Tibial nerve (tissue), 4 donors: ENCODE measurements around the gene TMEM92. TPM values are rescaled to one million over a fixed set of nuclear protein-coding genes. Genes with fewer than 3 reads are reported as not detected.

Experiments
- DNase-seq, 2 donors: peaks; one replicate each; pipeline ENCODE4 v3.0.0-alpha.2; 2019; ENCODE audit warnings: low spot score in 2 of 2
- H3K27ac ChIP-seq, 4 donors: fragments of 200-600 bp; sonication (generic) in 3 of 4; one replicate each; pipeline ENCODE4 v1.5.1; 2017 to 2019; ENCODE audit warnings: mild to moderate bottlenecking in 1 of 4
- H3K27me3 ChIP-seq, 2 donors: fragments of 200-600 bp; sonication (generic) in 1 of 2; one replicate each; pipeline versions ENCODE4 v1.5.1 to v1.6.0; 2017 to 2019
- H3K36me3 ChIP-seq, 3 donors: fragments of 200-600 bp; sonication (generic); one replicate each; pipeline ENCODE4 v1.5.1; 2018 to 2019
- H3K4me1 ChIP-seq, 4 donors: fragments of 200-600 bp; sonication (generic) in 3 of 4; one replicate each; pipeline ENCODE4 v1.5.1; 2017 to 2019
- H3K4me3 ChIP-seq, 4 donors: fragments of 200-600 bp; sonication (generic) in 3 of 4; one replicate each; pipeline ENCODE4 v1.5.1; 2017 to 2019; ENCODE audit warnings: mild to moderate bottlenecking in 1 of 4, moderate library complexity in 1 of 4
- H3K9me3 ChIP-seq, 4 donors: fragments of 200-600 bp; sonication (generic) in 3 of 4; one replicate each; pipeline ENCODE4 v1.5.1; 2017 to 2019
- EP300 ChIP-seq, 2 donors: sonication (generic); formaldehyde crosslinking; IDR thresholded peaks; one replicate each; pipeline ENCODE4 v1.6.1; 2017; ENCODE audit warnings: antibody characterized with exemption in 2 of 2, mild to moderate bottlenecking in 1 of 2
- POLR2A ChIP-seq, 2 donors: fragments of 450-650 bp; IDR thresholded peaks; one replicate each; pipeline ENCODE4 v1.6.1; 2017; ENCODE audit warnings: antibody characterized with exemption in 2 of 2, mild to moderate bottlenecking in 2 of 2, moderate library complexity in 2 of 2
- WGBS, 2 donors: methylation state at CpG; one replicate each; pipeline ENCODE4 v1.1.5; 2018; 5-methylcytosine and 5-hydroxymethylcytosine counted together
- total RNA-seq, 4 donors: library from RNA; depleted of rRNA; stranded (reverse); fragments of >200 nt; gene quantifications; one replicate each; pipeline ENCODE4 v1.1.0, GENCODE V29; 2016
- TF ChIP-seq, protein P1 (sequence below), 5 experiments: fragments of 200-600 bp in 3 of 5; fragments of 450-650 bp in 2 of 5; sonication (generic) in 3 of 5; IDR thresholded peaks; one replicate each; pipeline ENCODE4 v1.5.1; 2016 to 2019; ENCODE audit warnings: antibody characterized with exemption in 5 of 5, mild to moderate bottlenecking in 3 of 5, moderate library complexity in 2 of 5

Gene TMEM92
- total RNA-seq, 4 donors from 2014 or later, result 0.44 to 0.59 TPM; not detected in 2

- no peak overlapping the region for H3K4me3 ChIP-seq
- peaks cover 0 to 14% of the 10 kb centered on the region in 2 donors for H3K27me3 ChIP-seq
- peaks cover 0 to 3% (median 0%) of the 10 kb centered on the region in 4 donors for H3K4me1 ChIP-seq
- no peaks in the 10 kb centered on the region for H3K36me3 ChIP-seq
- no peak for DNase-seq
- 40 to 49% methylated on average over 3 of the region's 3 CpGs for WGBS, 2 donors
- H3K9me3 ChIP-seq, result no peaks in the 10 kb centered on the region
- no peak overlapping the region for H3K27ac ChIP-seq
- TF ChIP-seq, protein P1, sequence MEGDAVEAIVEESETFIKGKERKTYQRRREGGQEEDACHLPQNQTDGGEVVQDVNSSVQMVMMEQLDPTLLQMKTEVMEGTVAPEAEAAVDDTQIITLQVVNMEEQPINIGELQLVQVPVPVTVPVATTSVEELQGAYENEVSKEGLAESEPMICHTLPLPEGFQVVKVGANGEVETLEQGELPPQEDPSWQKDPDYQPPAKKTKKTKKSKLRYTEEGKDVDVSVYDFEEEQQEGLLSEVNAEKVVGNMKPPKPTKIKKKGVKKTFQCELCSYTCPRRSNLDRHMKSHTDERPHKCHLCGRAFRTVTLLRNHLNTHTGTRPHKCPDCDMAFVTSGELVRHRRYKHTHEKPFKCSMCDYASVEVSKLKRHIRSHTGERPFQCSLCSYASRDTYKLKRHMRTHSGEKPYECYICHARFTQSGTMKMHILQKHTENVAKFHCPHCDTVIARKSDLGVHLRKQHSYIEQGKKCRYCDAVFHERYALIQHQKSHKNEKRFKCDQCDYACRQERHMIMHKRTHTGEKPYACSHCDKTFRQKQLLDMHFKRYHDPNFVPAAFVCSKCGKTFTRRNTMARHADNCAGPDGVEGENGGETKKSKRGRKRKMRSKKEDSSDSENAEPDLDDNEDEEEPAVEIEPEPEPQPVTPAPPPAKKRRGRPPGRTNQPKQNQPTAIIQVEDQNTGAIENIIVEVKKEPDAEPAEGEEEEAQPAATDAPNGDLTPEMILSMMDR (IDR thresholded peaks at IDR 0.05), result no peak
- no peak for TF ChIP-seq POLR2A (IDR thresholded peaks at IDR 0.05)
Observed at GRCh38 chr17:50310455-50311111, 36.3 kb downstream of the TMEM92 start.

GRCh38 chr17:50311112-50311460 lies 36.8 kb downstream of the TMEM92 start:
- H3K4me3 ChIP-seq, result no peak overlapping the region
- H3K4me1 ChIP-seq, result no peaks in the 10 kb centered on the region
- WGBS, 2 donors, result 43 to 67% methylated on average over 1 of the region's 1 CpG
- H3K27me3 ChIP-seq, result peaks cover 0 to 14% of the 10 kb centered on the region in 2 donors
- TF ChIP-seq POLR2A (IDR thresholded peaks at IDR 0.05) (no peak), EP300 (IDR thresholded peaks at IDR 0.05) (no peak)
- TF ChIP-seq, protein P1 (IDR thresholded peaks at IDR 0.05), result no peak
- H3K27ac ChIP-seq, result no peak overlapping the region
- H3K36me3 ChIP-seq, result no peaks in the 10 kb centered on the region
- no peaks in the 10 kb centered on the region for H3K9me3 ChIP-seq
- no peak for DNase-seq

DNA sequence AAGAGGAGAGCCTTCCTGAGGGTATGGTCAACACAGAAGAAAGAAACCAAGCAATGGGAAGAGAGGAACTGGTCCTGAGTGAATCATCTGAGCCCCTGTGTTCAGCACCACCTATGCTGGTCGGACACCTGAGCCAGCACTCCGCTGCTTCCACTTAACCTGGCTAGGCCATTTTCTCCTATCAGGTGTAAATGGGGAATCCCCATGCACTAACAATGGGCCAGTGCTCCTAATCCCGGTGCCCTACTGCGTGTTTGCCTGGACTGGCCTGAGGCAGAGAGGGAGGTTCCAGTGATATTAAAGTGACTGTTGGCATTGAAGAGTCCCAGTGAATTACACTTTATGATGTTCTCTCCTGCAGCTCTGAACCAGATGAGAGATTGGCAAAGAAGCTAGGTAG lies 37.2 kb downstream of the TMEM92 start:
- H3K27me3 ChIP-seq, result peaks cover 0 to 14% of the 10 kb centered on the region in 2 donors
- H3K27ac ChIP-seq, result no peak overlapping the region
- H3K36me3 ChIP-seq, result no peaks in the 10 kb centered on the region
- TF ChIP-seq, protein P1 (IDR thresholded peaks at IDR 0.05), result no peak
- TF ChIP-seq POLR2A (IDR thresholded peaks at IDR 0.05), result no peak
- TF ChIP-seq EP300 (IDR thresholded peaks at IDR 0.05), result no peak
- H3K4me1 ChIP-seq, result no peaks in the 10 kb centered on the region
- no peaks in the 10 kb centered on the region for H3K9me3 ChIP-seq
- no peak for DNase-seq
- 73 to 89% methylated on average over 4 of the region's 4 CpGs for WGBS, 2 donors
- no peak overlapping the region for H3K4me3 ChIP-seq

DNA sequence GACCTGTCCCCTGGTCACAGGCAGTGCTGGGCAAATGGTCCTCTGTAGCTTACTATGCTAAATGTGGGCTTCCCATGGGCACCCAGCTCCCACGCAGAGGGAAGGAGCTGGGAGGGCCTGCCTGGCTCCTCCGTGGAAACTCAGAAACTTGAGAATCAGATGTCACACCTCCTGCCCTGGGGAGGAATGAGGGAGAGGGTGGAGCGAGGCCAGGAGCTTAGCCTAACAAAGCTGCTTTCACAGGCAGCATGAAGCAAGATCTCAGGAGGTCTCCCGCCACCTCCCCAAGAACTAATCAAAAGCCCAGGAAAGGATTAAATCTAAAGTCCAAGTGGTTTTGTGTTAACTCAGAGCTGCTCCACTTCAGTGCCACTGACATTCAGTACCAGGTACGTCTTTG lies 38.0 kb downstream of the TMEM92 start:
- Histone ChIP-seq H3K27ac (no peak overlapping the region), H3K4me1 (no peaks in the 10 kb centered on the region), H3K4me3 (no peak overlapping the region), H3K27me3 (peaks cover 0 to 14% of the 10 kb centered on the region in 2 donors), H3K36me3 (no peaks in the 10 kb centered on the region), H3K9me3 (no peaks in the 10 kb centered on the region)
- no peak for TF ChIP-seq EP300 (IDR thresholded peaks at IDR 0.05)
- no peak for TF ChIP-seq POLR2A (IDR thresholded peaks at IDR 0.05)
- TF ChIP-seq, protein P1 (IDR thresholded peaks at IDR 0.05), result no peak
- DNase-seq, result peak; percentile 9 to 47
- WGBS, 2 donors, result 40% methylated on average over 5 of the region's 5 CpGs

DNA sequence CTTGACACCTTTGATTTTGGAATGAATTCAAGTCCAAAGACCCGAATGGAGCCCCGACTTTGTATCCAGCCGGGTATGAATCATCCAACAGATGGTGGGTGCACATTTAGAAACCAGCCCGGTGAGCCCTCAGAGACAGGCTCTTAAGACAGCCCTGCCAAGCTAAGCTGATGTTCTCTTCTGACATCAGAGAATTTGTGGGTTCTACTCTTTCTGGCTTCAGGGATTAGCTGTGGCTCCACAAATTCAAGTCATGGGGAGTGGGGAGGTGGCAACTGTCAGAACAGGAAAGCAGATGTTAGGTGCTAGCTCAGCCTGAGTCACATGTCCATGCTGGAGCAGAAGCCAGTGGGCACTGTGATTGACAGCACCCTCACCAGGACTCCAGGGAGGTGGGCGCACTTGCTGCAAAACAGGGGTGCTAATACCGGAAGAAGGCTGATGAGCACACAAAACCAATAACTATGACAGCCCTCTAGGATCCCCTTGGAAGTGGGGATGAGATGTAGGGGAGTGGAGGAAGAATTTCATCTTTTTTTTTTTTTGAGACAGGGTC lies 40.3 kb downstream of the TMEM92 start:
- 72 to 81% methylated on average over 6 of the region's 6 CpGs for WGBS, 2 donors
- Histone ChIP-seq H3K9me3 (no peaks in the 10 kb centered on the region), H3K4me1 (no peaks in the 10 kb centered on the region), H3K36me3 (no peaks in the 10 kb centered on the region), H3K4me3 (no peak overlapping the region), H3K27me3 (peaks cover 0 to 14% of the 10 kb centered on the region in 2 donors), H3K27ac (no peak overlapping the region)
- TF ChIP-seq, protein P1 (IDR thresholded peaks at IDR 0.05), result no peak
- TF ChIP-seq EP300 (IDR thresholded peaks at IDR 0.05) (no peak), POLR2A (IDR thresholded peaks at IDR 0.05) (no peak)
- DNase-seq, result no peak
